K562 (cell line): ENCODE results near the gene SH3PXD2B.

Experiments used
- ATF3 ChIP-seq, 2 experiments: fragments of 450-650 bp in 1 of 2; sonication (generic) in 1 of 2; formaldehyde crosslinking in 1 of 2; IDR thresholded peaks in 1 of 2; conservative IDR thresholded peaks in 1 of 2; 2 replicates each; pipeline versions ENCODE4 v1.6.1 to v1.8.1; 2016 to 2023; ENCODE audit warnings: mild to moderate bottlenecking in 2 of 2, moderate library complexity in 2 of 2, inconsistent platforms in 1 of 2, missing genetic modification reagents in 1 of 2
- CBX1 ChIP-seq: sonication (generic); IDR thresholded peaks from 2 replicates; pipeline ENCODE4 v1.6.1; 2016; ENCODE audit warnings: antibody characterized with exemption, low read depth, mild to moderate bottlenecking
- CBX5 ChIP-seq: IDR thresholded peaks from 2 replicates; pipeline ENCODE4 v1.6.1; 2014; ENCODE audit warnings: low read depth, borderline replicate concordance
- CTCF ChIP-seq, 3 experiments: IDR thresholded peaks in 2 of 3; conservative IDR thresholded peaks in 1 of 3; 2 replicates each; pipeline ENCODE4 v1.5.1; 2011 to 2012; ENCODE audit warnings: low read length in 3 of 3, mild to moderate bottlenecking in 3 of 3, control low read depth in 2 of 3, improper control_type of control experiment in 1 of 3, inconsistent platforms in 1 of 3, low read depth in 1 of 3, mixed read lengths in 1 of 3, moderate library complexity in 1 of 3; ENCODE audit not compliant: insufficient read depth in 2 of 3
- EP300 ChIP-seq: IDR thresholded peaks from 2 replicates; pipeline ENCODE4 v1.6.1; 2012; ENCODE audit warnings: low read length, improper control_type of control experiment
- EZH2 ChIP-seq: IDR thresholded peaks from 2 replicates; pipeline ENCODE4 v1.6.1; 2012; ENCODE audit warnings: low read depth, mild to moderate bottlenecking, inconsistent platforms, low read length, borderline replicate concordance
- KAT2B ChIP-seq: IDR thresholded peaks from one replicate; pipeline ENCODE4 v1.6.1; 2012; ENCODE audit warnings: low read depth, mild to moderate bottlenecking, control low read depth, inconsistent platforms, low read length, moderate library complexity
- MAZ ChIP-seq, 2 experiments: fragments of 450-650 bp in 1 of 2; sonication (generic) in 1 of 2; formaldehyde crosslinking; IDR thresholded peaks in 1 of 2; conservative IDR thresholded peaks in 1 of 2; 2 replicates each; pipeline versions ENCODE4 v1.4.0 to v1.5.0; 2020; ENCODE audit warnings: mild to moderate bottlenecking in 1 of 2, missing genetic modification reagents in 1 of 2
- POLR2A ChIP-seq: fragments of 450-650 bp; conservative IDR thresholded peaks from 2 replicates; pipeline ENCODE4 v1.6.1; 2016
- TCF7L2 ChIP-seq: fragments of 150-350 bp; IDR thresholded peaks from 2 replicates; pipeline ENCODE4 v1.6.1; 2016; ENCODE audit warnings: low read depth, mild to moderate bottlenecking, low read length, moderate library complexity
- TSC22D4 ChIP-seq: fragments of 450-650 bp; IDR thresholded peaks from 2 replicates; pipeline ENCODE4 v1.6.1; 2016; ENCODE audit warnings: missing genetic modification characterization, missing biosample characterization, control low read depth
- TF ChIP-seq, protein P1 (sequence below): fragments of 450-650 bp; IDR thresholded peaks from 2 replicates; pipeline ENCODE4 v1.6.1; 2016; ENCODE audit warnings: low read depth

GRCh38 chr5:172383191-172383802 lies 71.0 kb downstream of the SH3PXD2B start:
- TF ChIP-seq TSC22D4 = no peak
- no peak for TF ChIP-seq EP300
- no peak for TF ChIP-seq ATF3 (IDR thresholded peaks at IDR 0.05)
- no peak for TF ChIP-seq ATF3 (CRISPR knock-in tag; conservative IDR thresholded peaks at IDR 0.05)
- no peak for TF ChIP-seq TCF7L2
- TF ChIP-seq CBX1 = no peak
- no peak for TF ChIP-seq CTCF (IDR thresholded peaks at IDR 0.05 in 2 of 3, conservative IDR thresholded peaks at IDR 0.05 in 1 of 3; ENCODE audit: insufficient read depth in 2 of 3, low read depth in 1 of 3, low read length in 3 of 3)
- no peak for TF ChIP-seq CBX5
- TF ChIP-seq POLR2A = no peak
- no peak for TF ChIP-seq KAT2B
- no peak for TF ChIP-seq EZH2
- TF ChIP-seq MAZ (CRISPR knock-in tag; conservative IDR thresholded peaks at IDR 0.05 in 1 of 2, IDR thresholded peaks at IDR 0.05 in 1 of 2) = no peak
- TF ChIP-seq, protein P1, sequence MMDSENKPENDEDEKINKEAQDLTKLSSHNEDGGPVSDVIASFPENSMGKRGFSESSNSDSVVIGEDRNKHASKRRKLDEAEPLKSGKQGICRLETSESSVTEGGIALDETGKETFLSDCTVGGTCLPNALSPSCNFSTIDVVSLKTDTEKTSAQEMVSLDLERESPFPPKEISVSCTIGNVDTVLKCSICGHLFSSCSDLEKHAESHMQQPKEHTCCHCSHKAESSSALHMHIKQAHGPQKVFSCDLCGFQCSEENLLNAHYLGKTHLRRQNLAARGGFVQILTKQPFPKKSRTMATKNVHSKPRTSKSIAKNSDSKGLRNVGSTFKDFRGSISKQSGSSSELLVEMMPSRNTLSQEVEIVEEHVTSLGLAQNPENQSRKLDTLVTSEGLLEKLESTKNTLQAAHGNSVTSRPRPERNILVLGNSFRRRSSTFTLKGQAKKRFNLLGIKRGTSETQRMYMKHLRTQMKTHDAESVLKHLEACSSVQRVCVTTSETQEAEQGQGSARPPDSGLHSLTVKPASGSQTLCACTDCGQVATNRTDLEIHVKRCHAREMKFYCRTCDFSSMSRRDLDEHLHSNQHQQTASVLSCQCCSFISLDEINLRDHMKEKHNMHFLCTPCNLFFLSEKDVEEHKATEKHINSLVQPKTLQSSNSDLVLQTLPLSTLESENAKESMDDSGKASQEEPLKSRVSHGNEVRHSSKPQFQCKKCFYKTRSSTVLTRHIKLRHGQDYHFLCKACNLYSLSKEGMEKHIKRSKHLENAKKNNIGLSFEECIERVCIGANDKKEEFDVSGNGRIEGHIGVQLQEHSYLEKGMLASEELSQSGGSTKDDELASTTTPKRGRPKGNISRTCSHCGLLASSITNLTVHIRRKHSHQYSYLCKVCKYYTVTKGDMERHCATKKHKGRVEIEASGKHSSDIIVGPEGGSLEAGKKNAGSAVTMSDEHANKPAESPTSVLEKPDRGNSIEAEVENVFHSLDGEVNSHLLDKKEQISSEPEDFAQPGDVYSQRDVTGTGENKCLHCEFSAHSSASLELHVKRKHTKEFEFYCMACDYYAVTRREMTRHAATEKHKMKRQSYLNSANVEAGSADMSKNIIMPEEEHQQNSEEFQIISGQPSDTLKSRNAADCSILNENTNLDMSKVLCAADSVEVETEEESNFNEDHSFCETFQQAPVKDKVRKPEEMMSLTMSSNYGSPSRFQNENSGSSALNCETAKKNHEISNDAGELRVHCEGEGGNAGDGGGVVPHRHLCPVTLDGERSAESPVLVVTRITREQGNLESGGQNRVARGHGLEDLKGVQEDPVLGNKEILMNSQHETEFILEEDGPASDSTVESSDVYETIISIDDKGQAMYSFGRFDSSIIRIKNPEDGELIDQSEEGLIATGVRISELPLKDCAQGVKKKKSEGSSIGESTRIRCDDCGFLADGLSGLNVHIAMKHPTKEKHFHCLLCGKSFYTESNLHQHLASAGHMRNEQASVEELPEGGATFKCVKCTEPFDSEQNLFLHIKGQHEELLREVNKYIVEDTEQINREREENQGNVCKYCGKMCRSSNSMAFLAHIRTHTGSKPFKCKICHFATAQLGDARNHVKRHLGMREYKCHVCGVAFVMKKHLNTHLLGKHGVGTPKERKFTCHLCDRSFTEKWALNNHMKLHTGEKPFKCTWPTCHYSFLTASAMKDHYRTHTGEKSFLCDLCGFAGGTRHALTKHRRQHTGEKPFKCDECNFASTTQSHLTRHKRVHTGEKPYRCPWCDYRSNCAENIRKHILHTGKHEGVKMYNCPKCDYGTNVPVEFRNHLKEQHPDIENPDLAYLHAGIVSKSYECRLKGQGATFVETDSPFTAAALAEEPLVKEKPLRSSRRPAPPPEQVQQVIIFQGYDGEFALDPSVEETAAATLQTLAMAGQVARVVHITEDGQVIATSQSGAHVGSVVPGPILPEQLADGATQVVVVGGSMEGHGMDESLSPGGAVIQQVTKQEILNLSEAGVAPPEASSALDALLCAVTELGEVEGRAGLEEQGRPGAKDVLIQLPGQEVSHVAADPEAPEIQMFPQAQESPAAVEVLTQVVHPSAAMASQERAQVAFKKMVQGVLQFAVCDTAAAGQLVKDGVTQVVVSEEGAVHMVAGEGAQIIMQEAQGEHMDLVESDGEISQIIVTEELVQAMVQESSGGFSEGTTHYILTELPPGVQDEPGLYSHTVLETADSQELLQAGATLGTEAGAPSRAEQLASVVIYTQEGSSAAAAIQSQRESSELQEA = no peak
